AG09319 (cell line): ENCODE data around the gene RPS6KA4.

ENCODE experiments used
- DNase-seq: peaks from one replicate; pipeline ENCODE4 v3.0.0-alpha.2; 2010; ENCODE audit warnings: low read depth; ENCODE audit errors: extremely low read depth
- TF ChIP-seq, protein P1 (sequence below): IDR thresholded peaks from 2 replicates; pipeline ENCODE4 v1.5.1; 2011; ENCODE audit warnings: low read depth, mild to moderate bottlenecking, inconsistent platforms, low read length, moderate library complexity

Gene RPS6KA4

DNA sequence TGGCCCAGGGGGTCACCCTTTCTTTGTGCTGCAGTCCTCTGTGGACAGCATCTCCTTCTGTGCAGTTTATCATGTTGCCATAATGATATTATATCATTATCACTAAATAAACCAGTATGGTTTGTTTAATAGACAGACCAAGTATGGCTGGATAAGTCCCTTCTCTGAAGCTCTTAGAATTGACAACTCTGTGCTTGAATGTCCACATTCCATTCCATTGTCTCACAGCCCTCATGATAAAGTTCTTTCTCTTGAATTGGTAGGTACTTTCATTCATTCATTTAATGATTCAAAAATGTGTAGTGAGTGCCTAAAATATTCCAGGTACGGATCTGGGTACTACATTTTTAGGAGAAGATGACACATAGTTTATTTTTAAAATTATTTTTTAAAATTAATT is 7.8 kb downstream of the RPS6KA4 start:
- no peak for DNase-seq
- TF ChIP-seq, protein P1, sequence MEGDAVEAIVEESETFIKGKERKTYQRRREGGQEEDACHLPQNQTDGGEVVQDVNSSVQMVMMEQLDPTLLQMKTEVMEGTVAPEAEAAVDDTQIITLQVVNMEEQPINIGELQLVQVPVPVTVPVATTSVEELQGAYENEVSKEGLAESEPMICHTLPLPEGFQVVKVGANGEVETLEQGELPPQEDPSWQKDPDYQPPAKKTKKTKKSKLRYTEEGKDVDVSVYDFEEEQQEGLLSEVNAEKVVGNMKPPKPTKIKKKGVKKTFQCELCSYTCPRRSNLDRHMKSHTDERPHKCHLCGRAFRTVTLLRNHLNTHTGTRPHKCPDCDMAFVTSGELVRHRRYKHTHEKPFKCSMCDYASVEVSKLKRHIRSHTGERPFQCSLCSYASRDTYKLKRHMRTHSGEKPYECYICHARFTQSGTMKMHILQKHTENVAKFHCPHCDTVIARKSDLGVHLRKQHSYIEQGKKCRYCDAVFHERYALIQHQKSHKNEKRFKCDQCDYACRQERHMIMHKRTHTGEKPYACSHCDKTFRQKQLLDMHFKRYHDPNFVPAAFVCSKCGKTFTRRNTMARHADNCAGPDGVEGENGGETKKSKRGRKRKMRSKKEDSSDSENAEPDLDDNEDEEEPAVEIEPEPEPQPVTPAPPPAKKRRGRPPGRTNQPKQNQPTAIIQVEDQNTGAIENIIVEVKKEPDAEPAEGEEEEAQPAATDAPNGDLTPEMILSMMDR, result no peak

DNA sequence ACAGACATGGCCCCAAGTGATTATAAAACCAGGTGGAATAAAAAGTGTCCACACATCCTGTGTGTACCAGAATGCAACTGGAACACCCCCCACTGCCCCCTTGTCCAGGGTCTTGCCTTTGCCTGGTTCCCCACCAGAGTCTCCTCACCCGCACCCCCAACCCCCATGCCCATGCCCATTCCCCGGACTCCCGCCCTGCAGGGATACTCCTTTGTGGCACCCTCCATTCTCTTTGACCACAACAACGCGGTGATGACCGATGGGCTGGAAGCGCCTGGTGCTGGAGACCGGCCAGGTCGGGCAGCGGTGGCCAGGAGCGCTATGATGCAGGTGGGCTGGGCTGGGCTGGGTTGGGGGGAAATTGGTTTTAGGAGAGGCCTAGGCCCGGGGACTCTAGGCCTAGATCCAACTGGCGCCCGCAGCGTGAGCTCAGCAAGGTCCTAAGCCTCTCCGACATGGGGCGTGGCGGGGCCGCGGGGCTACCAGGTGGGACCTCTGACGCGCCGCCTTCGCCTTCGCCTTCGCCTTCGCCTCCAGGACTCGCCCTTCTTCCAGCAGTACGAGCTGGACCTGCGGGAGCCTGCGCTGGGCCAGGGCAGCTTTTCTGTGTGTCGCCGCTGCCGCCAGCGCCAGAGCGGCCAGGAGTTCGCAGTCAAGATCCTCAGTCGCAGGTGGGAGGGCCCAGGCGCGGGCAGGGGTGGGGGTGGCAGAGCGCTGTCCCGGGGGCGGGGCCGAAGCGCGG is 9.1 kb downstream of the RPS6KA4 start:
- TF ChIP-seq, protein P1, result no peak
- DNase-seq, result no peak

- TF ChIP-seq, protein P1, result no peak
- DNase-seq, result no peak
Observed at GRCh38 chr11:64368673-64369074, 9.7 kb downstream of the RPS6KA4 start.

DNA sequence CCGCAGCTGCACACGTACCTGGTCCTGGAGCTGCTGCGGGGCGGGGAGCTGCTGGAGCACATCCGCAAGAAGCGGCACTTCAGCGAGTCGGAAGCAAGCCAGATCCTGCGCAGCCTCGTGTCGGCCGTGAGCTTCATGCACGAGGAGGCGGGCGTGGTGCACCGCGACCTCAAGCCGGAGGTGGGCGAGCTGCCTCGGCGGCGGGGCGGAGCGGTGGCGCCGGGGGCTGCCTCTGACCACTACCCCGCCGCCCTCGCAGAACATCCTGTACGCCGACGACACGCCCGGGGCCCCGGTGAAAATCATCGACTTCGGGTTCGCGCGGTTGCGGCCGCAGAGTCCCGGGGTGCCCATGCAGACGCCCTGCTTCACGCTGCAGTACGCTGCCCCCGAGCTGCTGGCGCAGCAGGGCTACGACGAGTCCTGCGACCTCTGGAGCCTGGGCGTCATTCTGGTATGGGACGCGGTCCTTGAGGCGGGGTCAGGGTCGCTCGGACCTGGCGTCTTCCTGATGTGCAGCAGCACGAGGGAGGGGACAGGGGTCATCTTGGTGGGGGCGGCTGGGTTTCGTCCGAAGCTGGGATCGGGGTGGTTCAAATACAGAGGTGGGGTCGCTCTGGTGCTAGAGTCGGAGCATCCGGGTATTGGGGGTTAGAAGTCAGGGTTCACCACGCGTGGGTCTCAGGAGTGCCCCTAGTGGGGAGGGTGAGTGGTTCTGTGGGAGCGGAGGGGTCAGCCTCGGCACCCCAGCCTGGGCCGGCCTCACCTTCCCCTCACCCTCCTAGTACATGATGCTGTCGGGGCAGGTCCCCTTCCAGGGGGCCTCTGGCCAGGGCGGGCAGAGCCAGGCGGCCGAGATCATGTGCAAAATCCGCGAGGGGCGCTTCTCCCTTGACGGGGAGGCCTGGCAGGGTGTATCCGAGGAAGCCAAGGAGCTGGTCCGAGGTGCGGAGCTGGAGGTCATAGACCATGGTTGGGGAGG is 10.8 kb downstream of the RPS6KA4 start:
- TF ChIP-seq, protein P1, result no peak
- no peak for DNase-seq

DNA sequence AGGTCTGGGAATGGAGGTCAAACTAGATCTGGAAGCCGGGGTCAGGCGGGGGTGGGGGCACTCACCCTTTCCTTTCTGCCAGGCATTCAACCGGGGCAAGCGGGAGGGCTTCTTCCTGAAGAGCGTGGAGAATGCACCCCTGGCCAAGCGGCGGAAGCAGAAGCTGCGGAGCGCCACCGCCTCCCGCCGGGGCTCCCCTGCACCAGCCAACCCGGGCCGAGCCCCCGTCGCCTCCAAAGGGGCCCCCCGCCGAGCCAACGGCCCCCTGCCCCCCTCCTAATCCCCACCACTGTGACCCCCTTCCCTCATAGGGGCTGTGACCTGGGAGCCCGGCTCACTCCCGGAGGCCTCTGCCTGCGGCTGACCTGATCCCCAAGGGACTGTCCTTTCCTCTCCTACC is 12.2 kb downstream of the RPS6KA4 start:
- TF ChIP-seq, protein P1, result no peak

DNA sequence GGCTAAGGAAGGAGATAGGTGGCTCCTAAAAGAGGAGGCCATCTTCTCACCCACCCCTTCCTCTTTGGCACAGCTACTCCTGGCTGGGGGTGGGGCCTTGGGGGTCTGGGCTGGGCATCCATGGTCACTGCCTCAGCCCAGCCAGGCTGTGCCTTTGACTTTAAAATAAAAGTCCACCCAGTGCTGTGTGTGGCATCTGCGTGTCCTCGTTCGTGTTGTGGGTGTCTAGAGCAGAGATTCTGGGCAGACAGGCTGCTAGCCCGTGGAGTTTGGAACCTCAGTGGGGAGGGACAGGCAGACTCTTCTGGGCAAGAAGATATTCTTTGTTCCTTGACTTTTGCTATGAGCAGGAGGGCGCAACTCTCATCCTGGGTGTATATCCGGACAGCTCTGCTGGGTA is 13.1 kb downstream of the RPS6KA4 start:
- TF ChIP-seq, protein P1, result no peak
- DNase-seq, result no peak

More for the DNA sequence above, 12.2 kb downstream of the RPS6KA4 start:
- DNase-seq, result no peak
